ENCODE results near the gene ZBTB20. TPM values are rescaled to one million over a fixed set of nuclear protein-coding genes. Genes with fewer than 3 reads are reported as not detected.

ZBTB20 gene
- total and polyA plus RNA-seq, 4 donors = 0.74 to 77.1 (median 27.9) TPM

DNA sequence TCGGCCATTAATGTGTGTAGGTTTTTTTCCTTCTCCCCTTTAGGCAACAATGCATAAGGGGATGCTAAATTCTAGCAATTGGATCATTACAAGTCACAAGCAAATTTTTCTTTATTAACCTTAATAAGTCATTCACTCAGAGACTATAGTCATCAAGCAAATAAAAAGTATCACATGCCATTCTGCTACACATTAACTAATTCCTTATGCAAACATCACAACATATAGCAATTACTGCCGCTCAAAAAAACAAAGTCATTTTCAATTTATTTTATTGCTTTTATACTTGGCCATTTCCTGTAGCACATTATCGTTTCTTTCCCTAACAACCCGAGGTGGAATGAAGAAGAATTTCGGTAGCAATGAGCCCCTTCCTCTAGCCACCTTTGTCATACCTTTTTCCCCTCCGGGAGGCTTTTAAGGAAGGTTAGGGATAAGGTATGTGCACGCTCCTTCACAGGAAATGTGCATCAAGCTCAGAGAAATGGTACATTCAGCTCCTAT, 432.1 kb downstream of the ZBTB20 start:
- no peak overlapping the region for H3K4me3 ChIP-seq
- no peak overlapping the region for H3K9ac ChIP-seq (ENCODE audit: insufficient read depth in 1 of 2, low read length in 2 of 2)
- no peak overlapping the region for H3K27ac ChIP-seq (ENCODE audit: low read depth in 1 of 2, low read length in 1 of 2)
- H3K36me3 ChIP-seq (ENCODE audit: control insufficient read depth in 4 of 4, insufficient read depth in 4 of 4, low read length in 4 of 4) = peaks cover 0 to 6% (median 0%) of the 10 kb centered on the region in 4 donors
- H3K27me3 ChIP-seq (ENCODE audit: control insufficient read depth in 3 of 3, insufficient read depth in 3 of 3, low read length in 2 of 3) = no peaks in the 10 kb centered on the region
- peaks cover 0 to 10% (median 0%) of the 10 kb centered on the region in 5 donors for H3K4me1 ChIP-seq (ENCODE audit: control insufficient read depth in 5 of 5, insufficient read depth in 5 of 5, low read length in 5 of 5)
- TF ChIP-seq CTCF (IDR thresholded peaks at IDR 0.05; ENCODE audit: control extremely low read depth, extremely low read depth) = no peak
- ATAC-seq (ENCODE audit: insufficient read depth, low FRiP score) (no peak), DNase-seq (no peak)
- H3K9me3 ChIP-seq (ENCODE audit: control insufficient read depth in 4 of 4, insufficient read depth in 3 of 4, low read length in 3 of 4) = no peaks in the 10 kb centered on the region
- 88 to 90% methylated on average over 7 of the region's 7 CpGs for WGBS, 2 donors

DNA sequence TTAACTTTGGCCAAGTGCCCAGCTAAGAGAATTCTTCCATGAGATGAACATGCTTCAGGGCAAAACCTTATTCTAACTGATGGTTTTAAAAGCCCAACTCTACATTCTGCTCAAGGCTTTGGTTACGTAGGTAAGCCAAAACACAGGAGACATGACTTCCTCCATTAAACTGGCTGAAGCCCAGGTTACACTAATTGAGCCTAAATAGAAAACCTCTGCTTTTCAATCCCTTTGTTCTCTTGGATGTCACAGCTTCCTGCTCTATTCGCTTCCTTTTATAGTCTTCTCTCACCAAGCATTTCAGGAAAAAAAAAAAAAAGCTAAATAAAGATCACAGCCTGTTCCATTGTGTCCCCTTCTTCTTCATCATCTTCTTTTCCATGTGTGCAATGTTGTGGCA, 432.9 kb downstream of the ZBTB20 start:
- Histone ChIP-seq H3K27me3 (ENCODE audit: control insufficient read depth in 3 of 3, insufficient read depth in 3 of 3, low read length in 2 of 3) (no peaks in the 10 kb centered on the region), H3K36me3 (ENCODE audit: control insufficient read depth in 4 of 4, insufficient read depth in 4 of 4, low read length in 4 of 4) (peaks cover 0 to 6% (median 0%) of the 10 kb centered on the region in 4 donors), H3K27ac (ENCODE audit: low read depth in 1 of 2, low read length in 1 of 2) (no peak overlapping the region), H3K4me1 (ENCODE audit: control insufficient read depth in 5 of 5, insufficient read depth in 5 of 5, low read length in 5 of 5) (peaks cover 0 to 13% (median 0%) of the 10 kb centered on the region in 5 donors), H3K4me3 (no peak overlapping the region), H3K9ac (ENCODE audit: insufficient read depth in 1 of 2, low read length in 2 of 2) (no peak overlapping the region), H3K9me3 (ENCODE audit: control insufficient read depth in 4 of 4, insufficient read depth in 3 of 4, low read length in 3 of 4) (no peaks in the 10 kb centered on the region)
- DNase-seq (no peak), ATAC-seq (ENCODE audit: insufficient read depth, low FRiP score) (no peak)
- 69 to 75% methylated on average over 2 of the region's 2 CpGs for WGBS, 2 donors
- no peak for TF ChIP-seq CTCF (IDR thresholded peaks at IDR 0.05; ENCODE audit: control extremely low read depth, extremely low read depth)

- H3K27me3 ChIP-seq (ENCODE audit: control insufficient read depth in 3 of 3, insufficient read depth in 3 of 3, low read length in 2 of 3) = no peaks in the 10 kb centered on the region
- no peak for ATAC-seq (ENCODE audit: insufficient read depth, low FRiP score)
- no peaks in the 10 kb centered on the region for H3K9me3 ChIP-seq (ENCODE audit: control insufficient read depth in 4 of 4, insufficient read depth in 3 of 4, low read length in 3 of 4)
- no peak overlapping the region for H3K4me3 ChIP-seq
- 96 to 98% methylated on average over 9 of the region's 9 CpGs for WGBS, 2 donors
- DNase-seq = no peak
- no peak overlapping the region for H3K9ac ChIP-seq (ENCODE audit: insufficient read depth in 1 of 2, low read length in 2 of 2)
- TF ChIP-seq CTCF (IDR thresholded peaks at IDR 0.05; ENCODE audit: control extremely low read depth, extremely low read depth) = no peak
- no peak overlapping the region for H3K27ac ChIP-seq (ENCODE audit: low read depth in 1 of 2, low read length in 1 of 2)
- H3K4me1 ChIP-seq (ENCODE audit: control insufficient read depth in 5 of 5, insufficient read depth in 5 of 5, low read length in 5 of 5) = peaks cover 0 to 13% (median 0%) of the 10 kb centered on the region in 5 donors
- peaks cover 0 to 6% (median 0%) of the 10 kb centered on the region in 4 donors for H3K36me3 ChIP-seq (ENCODE audit: control insufficient read depth in 4 of 4, insufficient read depth in 4 of 4, low read length in 4 of 4)
Measured at GRCh38 chr3:114712728-114713492, 434.2 kb downstream of the ZBTB20 start.
